SK-N-SH (cell line): ENCODE results near the gene C13orf42.

ENCODE experiments used
- CTCF ChIP-seq: fragments of 200-600 bp; sonication (generic); IDR thresholded peaks from 2 replicates; pipeline ENCODE4 v1.6.1; 2017; ENCODE audit warnings: antibody characterized with exemption, mild to moderate bottlenecking, moderate library complexity
- EP300 ChIP-seq, 2 experiments: IDR thresholded peaks; 2 replicates each; pipeline versions ENCODE4 v1.4.0 to v1.6.1; 2012; ENCODE audit warnings: borderline replicate concordance in 1 of 2, low read depth in 1 of 2, low read length in 1 of 2
- FOXJ3 ChIP-seq: sonication (generic); formaldehyde crosslinking; IDR thresholded peaks from 2 replicates; pipeline ENCODE4 v1.5.1; 2020; ENCODE audit warnings: mild to moderate bottlenecking, missing genetic modification reagents
- POLR2AphosphoS5 ChIP-seq: IDR thresholded peaks from 2 replicates; pipeline ENCODE4 v1.6.1; 2012; ENCODE audit warnings: low read depth, low read length
- RCOR1 ChIP-seq: fragments of 150-350 bp; IDR thresholded peaks from 2 replicates; pipeline ENCODE4 v1.6.1; 2017; ENCODE audit warnings: antibody characterized with exemption, low read length
- REST ChIP-seq: IDR thresholded peaks from 2 replicates; pipeline ENCODE4 v1.6.1; 2012; ENCODE audit warnings: mild to moderate bottlenecking, low read depth, low read length, moderate library complexity
- TCF12 ChIP-seq: IDR thresholded peaks from 2 replicates; pipeline ENCODE4 v1.4.0; 2012
- USF1 ChIP-seq: IDR thresholded peaks from 2 replicates; pipeline ENCODE4 v1.4.0; 2012; ENCODE audit warnings: low read depth, borderline replicate concordance

- TF ChIP-seq CTCF (no peak), POLR2AphosphoS5 (no peak), REST (no peak), RCOR1 (no peak), FOXJ3 (no peak), EP300 (IDR thresholded peaks at IDR 0.05; ENCODE audit: borderline replicate concordance in 1 of 2, low read depth in 1 of 2, low read length in 1 of 2) (no peak), TCF12 (no peak), USF1 (no peak)
Observed at GRCh38 chr13:51091839-51092238, 19.2 kb downstream of the C13orf42 start.
